GM18498 (cell line): ENCODE measurements around the gene TMEM260.
"Not testable (repeated sequence)": the region's sequence is repeated elsewhere in the genome, so short reads cannot be mapped to it uniquely, and the experiment has no call there.

Experiments used
- ATAC-seq: cut with Tn5 transposase; IDR thresholded peaks from one replicate; pipeline ENCODE4 v1.9.1; 2021; ENCODE audit warnings: mild to moderate bottlenecking, moderate library complexity; ENCODE audit not compliant: unreplicated experiment

TMEM260 gene

GRCh38 chr14:56666716-56667115, 87.1 kb downstream of the TMEM260 start:
- no peak for ATAC-seq

- not testable (repeated sequence) for ATAC-seq
These were observed 87.7 kb downstream of the TMEM260 start for GRCh38 chr14:56667290-56667689.

- ATAC-seq: no peak
These were observed 96.4 kb downstream of the TMEM260 start for GRCh38 chr14:56676042-56676441.

- ATAC-seq: no peak
These were observed 99.2 kb downstream of the TMEM260 start for GRCh38 chr14:56678838-56679237.

GRCh38 chr14:56686416-56686815, 106.8 kb downstream of the TMEM260 start:
- ATAC-seq: no peak

GRCh38 chr14:56687123-56687522, 107.5 kb downstream of the TMEM260 start:
- ATAC-seq: no peak

GRCh38 chr14:56694609-56695008, 115.0 kb downstream of the TMEM260 start:
- no peak for ATAC-seq

- ATAC-seq: not testable (repeated sequence)
These were observed 115.6 kb downstream of the TMEM260 start for GRCh38 chr14:56695216-56695615.
